ENCODE measurements around the gene SLC38A4. TPM values are rescaled to one million over a fixed set of nuclear protein-coding genes. Genes with fewer than 3 reads are reported as not detected.

SLC38A4 gene
- total and polyA plus RNA-seq, 2 of the 8 experiments (the other 6 are each of a cell fraction or from before 2014, with no cell fraction given) = 6.7 to 15.4 TPM

DNA sequence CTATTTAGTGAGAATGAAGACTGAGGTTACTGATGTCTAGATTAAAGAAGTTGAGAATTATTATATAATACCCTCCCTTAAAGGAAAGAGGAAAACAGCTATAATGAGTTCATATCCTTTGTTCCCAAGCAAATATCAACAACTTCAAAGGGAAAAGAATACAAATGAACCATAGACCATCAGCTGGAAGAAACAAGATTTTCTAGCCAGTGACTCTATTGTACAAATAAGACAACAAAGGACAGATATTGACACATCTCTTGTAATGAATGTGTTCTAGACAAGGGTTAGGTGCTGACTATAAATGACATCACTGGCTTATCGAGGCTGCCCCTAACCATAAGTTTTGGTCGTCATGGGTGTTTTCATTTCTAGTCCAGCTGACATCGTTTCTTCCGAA, 48.2 kb downstream of the SLC38A4 start:
- Histone ChIP-seq H2BK12ac (ENCODE audit: low read depth, low read length) (no peak overlapping the region), H3K79me1 (ENCODE audit: low read depth, low read length) (no peaks in the 10 kb centered on the region), H3K79me2 (ENCODE audit: control insufficient read depth in 1 of 2, insufficient read depth in 2 of 2, low read length in 2 of 2) (no peaks in the 10 kb centered on the region), H2BK5ac (ENCODE audit: low read depth, low read length) (no peak overlapping the region), H3K27ac (ENCODE audit: low read depth, low read length) (no peak overlapping the region), H2BK20ac (ENCODE audit: low read length) (no peak overlapping the region), H3K4me2 (ENCODE audit: insufficient read depth in 1 of 2, low read depth in 2 of 2, low read length in 2 of 2) (no peak overlapping the region), H3K27me3 (replicated peaks in 1 of 4; ENCODE audit: control insufficient read depth in 3 of 4, extremely low read depth in 1 of 4, insufficient read depth in 3 of 4, low read length in 3 of 4) (no peaks in the 10 kb centered on the region), H3K4me1 (replicated peaks in 1 of 4; ENCODE audit: control insufficient read depth in 3 of 4, insufficient read depth in 4 of 4, low read length in 3 of 4) (no peaks in the 10 kb centered on the region), H3K4me3 (ENCODE audit: extremely low read depth in 1 of 4, insufficient read depth in 2 of 4, low read depth in 3 of 4, low read length in 4 of 4) (no peak overlapping the region), H3K23ac (ENCODE audit: insufficient read length) (no peak overlapping the region), H3K18ac (ENCODE audit: extremely low read depth, low read length) (no peak overlapping the region), H2AFZ (ENCODE audit: low read length) (no peak overlapping the region), H3K36me3 (ENCODE audit: control insufficient read depth in 2 of 4, insufficient read depth in 4 of 4, low read length in 3 of 4) (no peaks in the 10 kb centered on the region), H3K4ac (replicated peaks; ENCODE audit: insufficient read length, low read depth, low read length) (no peak overlapping the region), H3K9ac (replicated peaks in 1 of 4; ENCODE audit: extremely low read depth in 1 of 4, low read depth in 3 of 4, low read length in 3 of 4) (no peak overlapping the region), H2BK15ac (ENCODE audit: low read length) (no peak overlapping the region), H4K20me1 (replicated peaks in 1 of 2; ENCODE audit: control insufficient read depth in 1 of 2, insufficient read depth in 2 of 2, low read length in 2 of 2) (no peaks in the 10 kb centered on the region), H2AK5ac (ENCODE audit: low read depth, low read length) (no peak overlapping the region), H3K23me2 (ENCODE audit: low read depth, low read length) (no peaks in the 10 kb centered on the region), H4K8ac (ENCODE audit: extremely low read depth, insufficient read depth, low read length) (no peak overlapping the region), H4K91ac (replicated peaks; ENCODE audit: insufficient read length, low read length) (no peak overlapping the region), H3K9me3 (ENCODE audit: insufficient read depth in 2 of 2, low read depth in 1 of 2, low read length in 1 of 2) (no peaks in the 10 kb centered on the region), H3K14ac (ENCODE audit: insufficient read length) (no peak overlapping the region), H3K56ac (replicated peaks; ENCODE audit: insufficient read length, low read depth, low read length) (no peak overlapping the region), H2BK120ac (replicated peaks; ENCODE audit: low read depth, low read length) (no peak overlapping the region), H4K5ac (ENCODE audit: insufficient read length, low read depth, low read length) (no peak overlapping the region)
- POLR2A ChIA-PET (ENCODE audit: partially characterized antibody) = no interaction called here
- DNase-seq (ENCODE audit: low read depth in 1 of 2, low spot score in 2 of 2) (no peak), FAIRE-seq (no peak)
- TF ChIP-seq PHF8 (conservative IDR thresholded peaks at IDR 0.05; ENCODE audit: low read depth, low read length) (no peak), RAD21 (IDR thresholded peaks at IDR 0.05 in 1 of 2, conservative IDR thresholded peaks at IDR 0.05 in 1 of 2; ENCODE audit: low read depth in 2 of 2, low read length in 2 of 2) (no peak), HDAC6 (IDR thresholded peaks at IDR 0.05; ENCODE audit: low read depth, low read length) (no peak), SAP30 (IDR thresholded peaks at IDR 0.05; ENCODE audit: insufficient read depth, insufficient replicate concordance, low read length) (no peak)
- CTCF ChIA-PET (ENCODE audit: partially characterized antibody) = interaction anchor here (1.6 kb wide), 1 partner anchor 67 kb away, joined by 4 read pairs; no protein-coding TSS in a partner anchor
- 67 to 100% methylated on average over 1 to 4 of the region's 4 CpGs for WGBS, 2 experiments (ENCODE audit: extremely low coverage in 1 of 2, insufficient coverage in 1 of 2, insufficient read length in 1 of 2, insufficient replicate concordance in 2 of 2, low coverage in 1 of 2, low lambda C conversion rate in 2 of 2, missing lambda C conversion rate in 1 of 2)
